Measurements from ENCODE around the gene ANK2.

DNA sequence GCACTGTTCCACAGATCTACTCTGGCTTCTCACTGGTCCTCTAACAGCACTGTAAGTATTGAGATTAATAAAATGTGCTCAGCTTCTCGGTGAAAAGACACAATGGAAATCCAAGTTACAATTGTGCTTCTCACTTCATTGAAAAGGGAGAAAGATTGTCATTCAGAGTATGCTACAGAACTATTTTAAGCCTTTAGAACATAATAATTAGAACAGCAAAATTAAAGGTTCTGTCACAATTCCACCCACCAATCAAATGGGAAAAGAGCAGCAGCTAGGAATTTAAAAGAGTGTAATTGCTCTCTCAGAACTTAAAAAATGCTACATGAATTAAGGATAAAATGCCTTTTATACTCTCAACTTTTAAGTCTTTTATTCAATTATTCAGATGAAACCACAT, 329.4 kb downstream of the ANK2 start:
- TF ChIP-seq, protein P1, sequence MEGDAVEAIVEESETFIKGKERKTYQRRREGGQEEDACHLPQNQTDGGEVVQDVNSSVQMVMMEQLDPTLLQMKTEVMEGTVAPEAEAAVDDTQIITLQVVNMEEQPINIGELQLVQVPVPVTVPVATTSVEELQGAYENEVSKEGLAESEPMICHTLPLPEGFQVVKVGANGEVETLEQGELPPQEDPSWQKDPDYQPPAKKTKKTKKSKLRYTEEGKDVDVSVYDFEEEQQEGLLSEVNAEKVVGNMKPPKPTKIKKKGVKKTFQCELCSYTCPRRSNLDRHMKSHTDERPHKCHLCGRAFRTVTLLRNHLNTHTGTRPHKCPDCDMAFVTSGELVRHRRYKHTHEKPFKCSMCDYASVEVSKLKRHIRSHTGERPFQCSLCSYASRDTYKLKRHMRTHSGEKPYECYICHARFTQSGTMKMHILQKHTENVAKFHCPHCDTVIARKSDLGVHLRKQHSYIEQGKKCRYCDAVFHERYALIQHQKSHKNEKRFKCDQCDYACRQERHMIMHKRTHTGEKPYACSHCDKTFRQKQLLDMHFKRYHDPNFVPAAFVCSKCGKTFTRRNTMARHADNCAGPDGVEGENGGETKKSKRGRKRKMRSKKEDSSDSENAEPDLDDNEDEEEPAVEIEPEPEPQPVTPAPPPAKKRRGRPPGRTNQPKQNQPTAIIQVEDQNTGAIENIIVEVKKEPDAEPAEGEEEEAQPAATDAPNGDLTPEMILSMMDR (conservative IDR thresholded peaks at IDR 0.05; ENCODE audit: low read length) = no peak
- TF ChIP-seq EZH2phosphoT487 (IDR thresholded peaks at IDR 0.05; ENCODE audit: borderline replicate concordance, low read depth, low read length) = no peak
